GM18519 (cell line): ENCODE data around the gene TENM3.

Source experiments
- ATAC-seq: cut with Tn5 transposase; IDR thresholded peaks from one replicate; pipeline ENCODE4 v1.9.1; 2021; ENCODE audit warnings: mild to moderate bottlenecking, moderate library complexity; ENCODE audit not compliant: unreplicated experiment, low FRiP score

TENM3 gene

DNA sequence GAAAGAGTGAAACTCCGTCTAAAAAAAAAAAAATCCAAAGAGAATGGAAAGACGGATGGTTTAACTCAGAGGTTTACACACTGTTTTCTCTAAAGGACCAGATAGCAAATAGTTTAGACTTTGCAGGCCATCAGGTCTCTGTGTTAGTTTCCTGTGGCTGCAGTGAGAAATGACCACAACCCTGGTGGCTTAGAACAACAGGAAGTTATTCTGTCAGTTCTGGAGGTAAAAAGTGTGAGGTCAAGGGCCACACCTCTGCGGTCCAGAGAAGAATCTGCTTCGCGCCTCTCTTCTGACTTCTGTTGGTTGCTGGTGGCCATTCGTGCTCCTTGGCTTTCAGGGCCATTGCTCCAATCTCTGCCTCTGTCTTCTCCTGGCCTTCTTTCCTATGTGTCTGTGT lies 76.9 kb downstream of the TENM3 start:
- no peak for ATAC-seq

DNA sequence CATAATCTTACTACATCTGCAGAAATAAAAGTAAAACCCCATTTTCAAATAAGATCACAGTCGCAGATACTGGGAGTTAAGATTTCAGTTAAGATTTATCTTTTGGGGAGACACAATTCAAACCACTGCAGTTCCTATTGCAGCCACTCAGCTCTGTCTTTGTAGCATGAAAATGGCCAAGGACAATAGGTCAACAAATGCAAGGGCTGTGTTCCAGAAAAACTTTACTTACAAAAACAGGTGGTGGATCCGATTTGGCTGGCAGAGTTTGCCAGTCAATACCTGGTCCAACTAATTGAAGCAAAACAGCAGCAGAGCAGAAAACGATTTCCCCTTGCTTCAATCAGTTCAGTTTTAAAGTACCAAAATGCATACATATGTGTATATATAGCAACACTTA lies 77.4 kb downstream of the TENM3 start:
- ATAC-seq = no peak

DNA sequence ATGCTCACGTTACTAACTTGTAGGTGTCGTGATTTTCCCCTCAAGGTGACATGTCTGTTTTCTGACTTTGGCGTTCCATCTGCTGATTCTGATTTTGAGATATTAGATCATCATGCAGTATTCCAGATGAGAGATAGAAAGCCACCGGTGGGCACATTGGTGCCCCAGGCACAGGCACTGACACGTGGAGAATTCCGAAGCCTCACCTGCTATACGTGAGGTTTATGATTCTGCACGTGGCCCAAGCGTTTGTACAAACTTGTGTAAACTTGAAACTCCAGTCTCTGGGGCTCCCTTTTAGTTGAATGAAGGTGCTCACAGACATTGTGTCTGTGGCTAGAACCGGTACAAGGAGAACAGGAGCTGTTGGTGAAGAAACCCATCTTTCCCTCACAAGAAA lies 81.1 kb downstream of the TENM3 start:
- no peak for ATAC-seq

DNA sequence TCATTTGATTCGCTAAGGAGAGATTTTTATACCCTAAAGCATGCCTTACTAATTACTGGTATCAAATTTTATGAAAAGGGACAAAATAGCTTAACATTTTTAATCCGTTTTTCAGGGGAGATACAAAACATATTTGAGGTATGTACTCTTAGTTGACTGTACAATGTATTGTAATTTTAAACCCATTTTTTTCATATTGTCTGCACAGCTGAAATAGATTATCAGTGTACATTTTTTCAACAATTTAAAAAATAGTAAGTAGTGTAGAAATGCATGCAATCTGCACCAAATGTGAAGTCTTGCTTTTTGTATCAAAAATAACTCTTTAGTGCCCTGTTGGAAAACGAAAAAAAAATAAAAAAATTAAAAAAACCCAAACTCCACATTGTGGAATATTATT lies 82.2 kb downstream of the TENM3 start:
- ATAC-seq = no peak

DNA sequence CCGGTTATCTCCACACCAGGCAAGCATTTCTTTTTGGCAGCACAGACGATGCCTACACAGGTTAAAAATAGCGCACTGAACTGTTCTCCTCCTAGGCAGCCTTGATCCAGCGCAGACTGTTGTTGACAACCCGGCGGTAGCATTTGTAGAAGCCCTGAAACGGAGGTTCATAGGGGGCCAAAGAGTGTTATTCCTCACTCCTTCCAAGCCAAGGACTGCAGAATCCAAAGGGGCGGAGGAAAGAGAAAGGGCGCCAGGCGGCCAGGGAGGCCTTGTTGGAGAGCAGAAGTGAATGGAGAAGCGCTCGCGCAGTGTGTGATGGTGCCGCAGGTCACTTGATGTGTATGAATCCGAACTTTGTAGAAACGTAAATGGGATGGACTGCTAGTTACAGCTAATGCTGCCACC lies 82.7 kb downstream of the TENM3 start:
- no peak for ATAC-seq

DNA sequence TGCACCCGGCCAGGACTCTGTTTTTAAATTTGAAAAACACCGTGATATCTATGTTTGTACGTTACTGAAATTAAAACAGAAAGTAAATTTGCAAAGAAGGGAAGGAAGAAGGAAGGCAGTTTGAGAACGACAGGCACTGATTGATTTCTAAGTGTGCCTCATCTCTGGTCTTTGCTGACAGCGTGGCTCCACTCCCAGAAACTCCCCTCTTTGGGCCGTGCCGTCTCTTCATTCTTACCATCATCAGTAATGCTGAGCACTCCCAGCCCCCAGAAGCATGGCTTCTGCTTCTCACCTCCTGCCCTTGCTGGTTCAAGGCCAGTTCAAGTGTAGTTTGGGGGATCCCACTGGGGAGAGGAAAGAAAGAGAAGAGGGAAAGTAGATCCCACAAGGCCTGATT lies 85.3 kb downstream of the TENM3 start:
- no peak for ATAC-seq

DNA sequence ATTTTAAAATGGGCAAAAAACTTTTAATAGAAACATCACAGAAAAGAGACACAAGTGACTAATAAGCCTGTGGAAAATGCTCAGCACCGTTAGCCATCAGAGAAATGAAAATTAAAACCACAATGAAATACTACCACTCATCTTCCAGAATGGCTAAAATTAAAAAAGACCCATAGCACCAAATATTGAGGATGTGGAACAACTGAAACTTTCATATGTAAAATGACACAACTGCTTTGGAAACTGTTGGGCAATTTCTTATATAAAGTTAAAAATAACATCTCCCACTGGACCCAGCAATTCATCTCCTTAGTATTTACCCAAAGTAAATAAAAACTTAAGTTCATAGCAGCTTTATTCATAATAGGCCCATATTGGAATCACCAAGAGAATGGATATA lies 94.2 kb downstream of the TENM3 start:
- ATAC-seq = no peak

DNA sequence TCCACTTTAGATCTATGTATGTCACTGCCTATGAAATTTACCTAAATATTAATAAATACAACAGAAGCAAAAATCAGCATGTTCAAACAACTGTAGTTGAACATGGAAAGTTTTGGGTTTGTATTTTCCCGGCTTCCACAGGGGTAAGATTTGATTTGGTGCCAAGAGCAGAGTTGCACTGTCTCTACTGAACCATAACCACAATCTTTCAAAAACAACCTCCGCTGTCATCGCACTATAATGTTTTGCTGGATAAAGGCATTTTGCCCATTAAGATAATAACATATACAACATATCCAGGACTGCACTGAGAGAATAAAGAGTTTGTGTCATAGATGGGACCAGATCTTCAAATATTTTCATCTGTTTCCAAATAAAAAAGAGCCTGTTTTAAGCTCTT lies 94.9 kb downstream of the TENM3 start:
- ATAC-seq = no peak

DNA sequence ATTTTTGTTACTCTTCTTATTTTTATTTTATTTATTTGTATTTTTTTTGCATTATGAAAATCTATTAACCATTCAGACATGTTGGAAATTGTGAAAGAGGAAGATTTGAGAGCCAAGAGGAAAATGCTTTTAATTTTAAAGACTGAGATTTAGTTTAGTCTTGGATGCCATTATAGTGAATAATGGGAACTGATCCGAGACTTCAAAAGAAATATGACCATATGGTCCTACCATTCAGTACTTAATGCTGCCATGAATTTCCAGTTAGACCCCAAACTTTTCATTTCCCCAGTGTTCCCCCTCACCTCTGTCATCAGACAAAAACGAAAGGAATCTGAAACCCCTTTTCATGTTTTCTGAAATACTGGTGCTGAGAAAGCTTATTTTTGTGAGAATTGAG lies 95.5 kb downstream of the TENM3 start:
- ATAC-seq = no peak

DNA sequence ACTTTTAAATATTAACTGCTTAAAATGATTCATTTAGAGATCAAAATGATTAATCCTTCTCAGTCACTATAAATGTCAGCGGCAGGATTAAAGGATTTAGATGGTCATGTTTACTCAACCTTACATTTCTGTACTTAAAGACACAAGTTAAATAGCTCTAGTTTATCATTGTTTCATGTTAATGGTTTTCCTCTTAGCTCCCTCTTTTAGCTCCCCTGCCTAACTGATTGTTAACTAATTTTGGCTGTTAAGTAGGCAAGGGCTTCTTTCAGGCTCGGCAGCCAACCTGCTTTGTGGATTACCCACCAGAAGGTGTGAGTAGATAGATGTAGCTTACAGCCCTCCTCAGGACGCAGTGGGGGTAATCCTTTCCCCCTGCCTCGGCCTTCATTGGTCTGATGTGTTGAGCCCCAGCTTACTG lies 96.0 kb downstream of the TENM3 start:
- no peak for ATAC-seq

DNA sequence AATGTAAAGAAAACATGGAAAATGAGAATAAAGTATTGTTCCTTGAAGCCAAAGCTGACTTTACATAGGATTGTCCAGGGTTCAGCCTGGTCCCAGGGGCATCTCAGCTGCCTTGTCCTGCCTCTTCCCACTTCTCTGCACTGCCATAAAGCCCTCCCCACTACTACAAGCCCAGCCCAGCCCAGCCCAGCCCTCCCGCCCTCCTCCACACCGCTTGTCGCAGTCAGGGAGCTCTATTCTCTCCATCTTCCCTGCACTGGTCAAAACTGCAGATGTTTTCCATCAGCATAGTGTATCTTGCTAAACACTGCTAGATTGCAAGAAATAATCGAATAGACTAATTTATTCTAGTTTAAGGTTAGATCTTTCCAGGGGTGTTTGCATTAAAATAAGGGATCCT lies 100.3 kb downstream of the TENM3 start:
- no peak for ATAC-seq

DNA sequence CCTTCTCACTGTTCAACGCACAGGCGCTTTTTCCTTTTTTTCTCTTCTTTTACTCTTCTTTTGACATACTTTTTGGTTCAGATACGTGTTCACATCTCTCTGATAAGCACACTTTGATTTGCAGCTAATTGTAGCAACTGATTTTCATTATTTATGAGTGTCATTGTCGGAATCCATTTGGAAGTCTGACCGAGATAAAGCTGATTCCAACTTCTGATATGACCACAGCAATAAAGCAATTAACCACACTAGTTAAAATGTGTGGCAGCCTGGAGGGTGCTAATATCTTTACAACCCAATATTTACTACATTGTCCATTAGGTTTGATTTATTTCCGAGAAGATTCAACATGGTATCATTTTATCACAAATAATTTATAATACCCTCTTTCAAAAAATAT lies 101.8 kb downstream of the TENM3 start:
- ATAC-seq = no peak

DNA sequence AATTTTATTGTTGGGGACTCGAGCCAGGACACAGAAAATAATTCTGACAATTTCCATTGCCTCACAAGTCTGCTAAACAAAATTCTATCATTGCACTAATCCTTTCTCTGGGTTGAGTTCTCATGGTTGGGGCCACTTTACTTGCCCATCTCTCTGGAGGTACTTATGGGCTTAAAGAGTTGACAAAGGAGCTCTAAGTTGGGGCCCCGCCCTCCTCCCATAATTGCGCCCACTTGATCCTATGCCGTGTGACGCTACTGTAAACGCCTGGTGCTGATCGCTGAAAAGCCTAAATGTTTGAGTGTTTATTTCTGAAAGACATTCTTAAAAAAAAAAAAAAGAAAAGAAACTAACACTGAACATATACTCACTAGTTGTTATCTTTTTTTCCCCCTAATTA lies 103.0 kb downstream of the TENM3 start:
- no peak for ATAC-seq

DNA sequence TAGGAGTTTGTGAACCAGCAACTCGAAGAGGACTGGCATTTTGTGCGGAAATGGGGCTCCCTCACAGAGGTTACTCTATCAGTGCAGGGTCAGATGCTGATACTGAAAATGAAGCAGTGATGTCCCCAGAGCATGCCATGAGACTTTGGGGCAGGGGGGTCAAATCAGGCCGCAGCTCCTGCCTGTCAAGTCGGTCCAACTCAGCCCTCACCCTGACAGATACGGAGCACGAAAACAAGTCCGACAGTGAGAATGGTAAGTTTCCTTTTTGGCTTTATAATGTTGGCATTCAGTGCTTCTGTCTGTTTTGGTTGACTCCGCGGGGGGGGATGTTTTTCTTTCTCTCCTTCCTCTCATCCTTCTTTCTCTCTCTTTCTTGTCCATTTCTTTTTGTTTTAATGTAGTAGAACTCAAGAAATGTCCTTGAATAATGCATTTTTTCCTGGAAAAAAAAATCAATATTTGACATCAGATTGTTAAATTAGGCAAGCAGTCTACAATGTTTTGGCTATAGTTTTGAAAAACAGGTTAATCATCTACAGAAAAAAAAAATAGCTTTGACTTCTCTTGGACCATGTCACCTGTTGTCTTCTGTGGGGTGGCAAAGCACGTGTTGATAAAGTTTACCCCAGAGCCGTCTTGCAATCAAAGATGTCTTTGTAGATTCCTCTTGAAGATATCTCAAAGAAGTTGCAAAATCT lies 103.6 kb downstream of the TENM3 start:
- ATAC-seq = no peak

DNA sequence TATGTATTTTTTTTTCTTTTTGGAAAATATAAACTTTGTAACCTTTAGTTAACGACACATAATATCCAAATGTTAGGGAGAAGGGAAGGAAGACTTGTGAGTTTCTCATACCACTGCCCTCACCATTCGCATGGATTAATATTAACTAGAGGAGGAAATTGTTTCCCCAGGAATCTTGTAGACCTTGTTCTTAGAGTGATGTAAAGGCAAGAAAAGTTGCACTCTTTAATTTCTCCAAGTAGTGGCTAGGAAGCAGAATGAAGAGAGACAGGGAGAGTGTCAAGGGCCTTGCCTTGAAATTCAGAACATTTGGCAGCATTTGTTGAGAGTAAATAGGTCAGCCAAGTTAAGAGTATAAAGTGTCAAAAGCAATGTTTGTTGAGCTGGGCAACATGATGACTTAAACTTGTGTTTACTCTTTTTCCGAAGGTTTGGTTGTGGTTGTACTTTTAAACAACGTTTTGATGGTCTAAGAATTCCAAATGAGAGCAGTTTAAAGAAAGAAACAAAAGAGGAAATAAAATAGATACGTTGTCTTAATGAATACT lies 105.7 kb downstream of the TENM3 start:
- no peak for ATAC-seq

DNA sequence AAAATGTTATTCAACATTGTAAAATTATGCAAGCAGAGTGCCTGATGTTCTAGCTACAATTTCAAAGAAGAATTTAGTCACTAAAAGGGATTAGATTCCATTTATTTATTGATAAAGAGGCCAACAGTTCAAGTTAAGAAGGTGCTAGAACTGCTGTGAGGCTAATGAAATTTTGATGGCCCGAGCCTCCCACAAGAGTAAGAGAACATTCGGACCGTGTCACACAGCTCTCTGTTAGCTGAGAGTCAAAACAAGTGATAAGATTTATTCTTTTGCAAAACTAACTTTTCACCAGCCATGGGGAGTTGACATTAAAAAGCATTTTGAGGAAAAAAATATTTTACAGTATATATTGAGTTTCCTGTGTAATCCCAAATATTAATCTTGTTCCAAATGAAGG lies 106.8 kb downstream of the TENM3 start:
- no peak for ATAC-seq

DNA sequence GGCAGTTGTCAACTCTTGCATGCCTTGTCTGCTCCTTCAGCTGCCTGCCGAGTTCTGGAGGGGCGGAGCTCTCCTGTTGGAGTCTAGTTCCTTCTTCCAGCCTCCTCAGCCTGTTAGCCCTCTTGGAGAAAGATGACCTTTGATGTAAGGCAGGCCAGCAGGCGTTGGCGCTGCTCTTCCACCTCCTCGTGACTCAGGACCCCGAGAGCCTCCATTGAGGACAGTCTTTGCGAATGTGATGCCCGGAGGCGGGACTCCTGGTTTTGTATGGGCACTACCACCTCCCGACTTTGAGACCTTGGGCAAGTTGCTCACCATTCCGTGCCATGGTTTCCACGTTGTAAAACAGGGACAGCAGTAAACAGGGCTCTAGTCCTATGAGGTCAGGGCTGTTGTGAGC lies 108.3 kb downstream of the TENM3 start:
- no peak for ATAC-seq

DNA sequence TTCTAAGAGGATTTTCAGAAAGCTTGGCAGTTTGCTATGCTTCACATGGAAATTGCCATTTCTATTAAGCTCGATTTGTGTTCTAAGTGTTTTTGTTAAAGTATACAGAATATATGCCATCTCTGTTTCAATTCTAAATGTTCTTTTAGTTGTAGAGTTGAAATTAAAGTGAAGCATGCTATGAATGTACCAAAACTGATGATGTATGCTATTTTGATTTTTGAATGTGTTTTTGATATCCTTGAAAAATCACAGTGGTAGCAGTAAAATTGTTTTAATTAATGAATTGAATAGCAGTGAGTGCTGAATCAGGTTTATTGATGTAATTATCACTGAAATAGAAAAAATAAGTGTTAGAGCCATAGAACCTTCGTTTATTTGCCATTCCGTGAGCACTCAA lies 110.9 kb downstream of the TENM3 start:
- ATAC-seq = no peak

DNA sequence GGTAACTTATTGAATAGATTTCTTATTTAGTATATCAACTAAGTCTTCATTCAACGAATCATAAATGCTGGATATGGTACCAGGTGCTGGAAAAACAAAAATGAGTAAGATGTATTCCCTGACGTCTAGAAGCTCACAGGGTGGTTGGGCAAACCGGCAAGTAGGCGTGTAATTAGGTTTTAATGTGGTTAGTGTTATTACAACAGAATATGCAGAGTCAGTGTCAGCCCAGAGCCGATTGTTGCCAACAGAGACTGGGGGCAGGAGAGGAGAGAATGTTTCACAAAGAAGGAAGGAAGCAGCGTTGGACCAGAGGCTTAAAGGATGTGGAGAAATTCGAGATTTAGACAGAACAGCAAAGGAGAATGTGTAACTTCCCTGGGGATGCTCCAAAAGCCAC lies 111.7 kb downstream of the TENM3 start:
- no peak for ATAC-seq

DNA sequence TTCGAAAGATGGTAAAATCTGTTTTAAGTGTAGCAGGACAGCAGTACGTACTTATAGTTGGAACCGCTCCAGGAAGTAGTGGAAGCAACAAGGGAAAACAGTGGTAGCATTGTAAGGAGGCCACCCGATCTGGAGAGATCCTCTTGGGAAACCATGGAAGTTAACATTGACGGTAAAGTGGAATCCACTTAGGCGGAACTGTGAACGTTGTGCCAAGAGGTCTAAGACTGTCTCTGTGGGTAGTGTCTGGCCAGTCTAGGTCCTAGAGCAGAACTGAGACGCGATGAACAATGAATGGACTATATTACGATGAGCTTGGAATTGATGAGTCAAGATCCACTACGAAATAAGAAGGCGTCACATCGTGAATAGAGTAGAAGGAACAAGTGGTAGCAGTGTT lies 124.0 kb downstream of the TENM3 start:
- ATAC-seq = no peak

DNA sequence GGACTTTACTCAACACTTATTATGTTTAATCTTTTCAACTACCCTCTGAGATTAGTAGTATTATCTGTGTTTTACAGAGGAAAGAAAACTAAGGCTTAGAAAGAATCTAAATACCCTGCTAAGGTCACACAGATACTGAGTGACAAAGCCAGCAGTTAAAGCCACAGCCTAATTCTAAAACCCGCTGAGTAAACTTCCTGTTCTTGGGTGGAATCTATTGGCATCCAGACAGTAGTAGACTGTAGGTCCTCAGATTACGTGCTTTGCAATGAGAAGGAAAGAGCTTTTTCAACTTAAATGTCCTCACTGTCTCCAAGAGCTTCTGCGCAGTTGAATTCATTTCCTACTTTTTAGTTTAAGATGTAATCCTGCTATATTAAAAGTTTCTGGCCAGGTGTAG lies 126.0 kb downstream of the TENM3 start:
- no peak for ATAC-seq

DNA sequence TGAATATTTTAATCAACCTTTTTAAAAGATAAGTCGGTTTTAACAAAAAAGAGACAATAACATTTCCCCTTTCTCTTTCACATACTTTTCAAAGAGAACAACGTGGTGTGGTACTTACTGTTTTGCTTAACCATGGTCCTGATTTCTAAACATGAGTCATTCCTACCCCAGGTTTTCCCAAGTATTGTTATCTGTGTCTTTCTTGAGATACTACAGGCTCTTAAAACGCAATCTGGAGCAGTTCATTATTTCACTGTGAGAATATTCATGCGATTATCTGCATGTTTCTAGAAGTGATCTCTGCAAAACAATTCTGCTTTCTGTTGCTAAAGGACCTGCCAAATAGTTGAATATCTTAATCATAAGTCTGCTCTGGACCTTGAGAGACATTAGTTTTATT lies 127.3 kb downstream of the TENM3 start:
- ATAC-seq = no peak

DNA sequence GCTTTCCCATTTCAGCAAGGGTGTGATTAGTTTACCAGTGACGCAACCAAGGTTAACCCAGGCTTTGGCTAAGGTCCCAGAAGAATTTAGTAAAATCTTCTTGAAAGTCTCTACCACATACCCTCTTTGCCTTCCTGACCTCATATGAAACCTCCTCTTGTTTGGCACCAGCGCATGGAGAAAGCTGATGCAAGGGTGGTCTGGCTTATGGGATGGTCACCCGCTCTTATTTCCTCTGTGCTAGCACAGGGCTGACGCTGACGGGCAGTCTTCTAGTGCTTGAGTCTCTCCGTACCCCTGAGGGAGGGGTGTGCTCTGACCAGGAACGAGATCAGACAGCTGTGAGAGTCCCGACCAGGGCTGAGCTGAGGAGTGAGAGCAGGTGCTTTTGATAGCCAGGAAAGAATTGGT lies 137.6 kb downstream of the TENM3 start:
- ATAC-seq = no peak
